Stimulated activated CD8-positive, alpha-beta memory T cell treated with anti-CD3 and anti-CD28 coated beads, Interleukin-2, amount 100 ng/mL, for 48 hours (primary cell): ENCODE measurements around the gene TESMIN.

Experiments
- DNase-seq, 2 donors: peaks; one replicate each; pipeline ENCODE4 v3.0.0-alpha.2; 2020; ENCODE audit warnings: low read depth in 2 of 2

Gene TESMIN, protein sequence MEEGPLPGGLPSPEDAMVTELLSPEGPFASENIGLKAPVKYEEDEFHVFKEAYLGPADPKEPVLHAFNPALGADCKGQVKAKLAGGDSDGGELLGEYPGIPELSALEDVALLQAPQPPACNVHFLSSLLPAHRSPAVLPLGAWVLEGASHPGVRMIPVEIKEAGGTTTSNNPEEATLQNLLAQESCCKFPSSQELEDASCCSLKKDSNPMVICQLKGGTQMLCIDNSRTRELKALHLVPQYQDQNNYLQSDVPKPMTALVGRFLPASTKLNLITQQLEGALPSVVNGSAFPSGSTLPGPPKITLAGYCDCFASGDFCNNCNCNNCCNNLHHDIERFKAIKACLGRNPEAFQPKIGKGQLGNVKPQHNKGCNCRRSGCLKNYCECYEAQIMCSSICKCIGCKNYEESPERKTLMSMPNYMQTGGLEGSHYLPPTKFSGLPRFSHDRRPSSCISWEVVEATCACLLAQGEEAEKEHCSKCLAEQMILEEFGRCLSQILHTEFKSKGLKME

DNA sequence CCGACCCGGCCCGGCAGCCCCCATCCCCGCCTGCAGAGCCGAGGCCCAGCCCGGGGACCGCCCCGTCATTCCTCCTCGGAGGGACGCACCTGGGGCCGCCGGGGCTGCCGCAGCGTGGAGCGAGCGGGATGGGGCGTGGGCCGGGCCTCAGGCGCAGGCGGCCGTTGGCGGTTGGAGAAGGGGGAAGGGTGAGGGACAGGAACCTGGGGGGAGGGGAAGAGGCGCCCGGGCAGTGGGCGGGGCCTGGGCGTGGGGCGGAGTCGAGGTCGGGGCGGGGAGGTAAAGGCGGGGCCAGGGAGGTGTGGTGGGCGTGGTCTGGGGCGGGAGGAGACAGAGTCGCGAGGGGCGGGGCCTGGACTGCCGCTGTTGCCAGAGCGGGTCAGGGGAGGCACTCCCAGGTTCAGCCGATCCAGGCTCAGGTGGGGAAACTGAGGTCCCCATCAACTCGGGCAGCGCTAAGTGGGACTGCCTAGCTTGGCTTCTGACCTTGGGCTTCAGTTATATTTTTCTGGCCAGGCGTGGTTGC, at the start of gene TESMIN:
Gene TESMIN, minus strand, starts transcription at position 190 of the 526 bp plus-strand sequence. CDS start 860 bp downstream, outside the sequence.
- DNase-seq = peak; percentile 90 to 91

DNA sequence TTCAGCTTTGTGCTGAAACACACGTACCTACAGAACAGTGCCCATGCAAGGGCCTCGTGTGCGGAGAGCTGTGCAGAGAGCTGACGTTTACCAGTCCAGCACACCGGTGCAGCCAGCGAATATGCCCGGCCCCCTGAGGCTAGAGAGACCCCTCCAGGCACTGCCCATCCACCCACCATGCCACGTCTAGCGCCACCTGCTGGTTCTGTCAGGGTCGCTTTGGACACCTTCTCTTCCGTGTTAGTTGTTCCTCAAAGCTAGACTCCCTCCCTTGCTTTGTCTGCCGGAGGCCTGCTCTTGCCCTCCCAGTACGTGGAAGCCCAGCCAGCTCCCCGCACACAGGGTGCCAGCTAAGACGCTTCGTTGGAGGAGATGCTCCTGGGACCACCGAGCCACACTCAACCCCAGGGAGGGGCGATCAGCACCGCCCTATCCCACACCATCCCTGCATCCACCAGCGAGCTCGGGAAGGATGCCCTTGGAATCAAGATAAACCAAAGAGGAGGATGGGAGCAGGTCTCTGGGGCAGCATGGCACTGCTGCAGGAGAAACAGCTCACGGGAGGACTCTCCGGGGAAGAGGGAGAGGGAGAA, 47.0 kb upstream of the TESMIN start:
- DNase-seq = peak; percentile 19 to 34

DNA sequence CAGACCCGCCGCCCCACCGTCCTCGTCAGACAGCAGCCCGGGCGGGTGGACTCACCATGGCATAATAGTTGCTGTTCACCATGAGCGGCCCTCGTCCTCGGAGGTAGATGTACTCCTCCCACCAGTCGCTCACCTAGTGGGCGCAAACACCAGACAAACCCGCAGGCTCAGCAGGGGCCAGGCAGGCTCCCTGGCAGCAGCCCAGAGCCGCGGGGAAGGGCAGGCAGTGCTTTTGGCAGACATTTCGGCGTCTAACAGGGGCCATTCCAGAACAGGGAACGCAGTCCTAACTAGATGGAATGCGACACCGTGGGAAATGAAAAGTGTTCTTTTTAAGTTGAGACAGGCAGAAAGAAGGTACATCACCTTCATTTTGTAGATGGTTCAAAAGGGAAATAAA, 45.5 kb upstream of the TESMIN start:
- DNase-seq = no peak

DNA sequence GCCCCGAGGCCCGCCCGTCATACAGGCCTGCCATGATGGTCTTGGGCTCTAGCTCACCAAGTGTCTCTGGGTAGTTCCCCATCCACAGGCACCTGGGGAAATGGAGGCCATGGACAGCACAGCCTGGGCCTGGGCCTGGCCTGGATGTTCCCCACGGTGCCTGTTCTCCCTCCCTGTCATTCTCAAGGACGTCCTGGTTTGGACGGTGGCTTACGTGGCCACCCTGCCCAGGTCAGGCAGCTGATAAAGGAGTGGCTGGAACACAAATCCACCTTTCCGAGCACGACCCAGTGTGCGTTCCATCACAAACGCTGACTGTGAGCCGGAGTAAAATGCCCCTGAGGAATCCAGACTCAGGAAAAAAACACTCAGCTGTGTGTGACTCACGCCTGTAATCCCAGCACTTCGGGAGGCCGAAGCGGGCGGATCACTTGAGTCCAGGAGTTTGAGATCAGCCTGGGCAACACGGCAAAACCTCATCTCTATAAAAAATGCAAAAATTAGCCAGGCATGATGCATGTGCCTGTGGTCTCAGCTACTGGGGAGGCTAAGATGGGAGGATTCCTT, 41.2 kb upstream of the TESMIN start:
- DNase-seq = no peak

DNA sequence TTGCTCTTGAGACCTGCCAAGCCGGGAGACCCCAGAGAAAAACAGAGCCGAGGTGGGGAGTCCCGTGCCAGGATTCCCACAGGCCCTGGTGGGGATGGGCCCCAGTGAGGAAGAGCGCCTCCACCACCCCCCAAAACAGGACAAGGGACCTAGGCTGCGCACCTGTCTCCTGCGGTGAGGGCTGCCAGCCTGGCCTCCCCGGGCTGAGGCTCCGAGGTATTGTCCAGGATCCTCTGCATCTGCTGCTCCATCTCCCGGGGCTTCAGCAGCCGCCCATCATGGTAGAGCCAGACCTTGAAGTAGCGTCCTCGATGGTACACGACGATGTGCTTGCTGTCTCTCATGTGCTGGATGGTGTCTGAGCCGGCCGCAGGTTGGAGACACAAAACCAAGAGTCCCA, 33.3 kb upstream of the TESMIN start:
- DNase-seq = no peak

DNA sequence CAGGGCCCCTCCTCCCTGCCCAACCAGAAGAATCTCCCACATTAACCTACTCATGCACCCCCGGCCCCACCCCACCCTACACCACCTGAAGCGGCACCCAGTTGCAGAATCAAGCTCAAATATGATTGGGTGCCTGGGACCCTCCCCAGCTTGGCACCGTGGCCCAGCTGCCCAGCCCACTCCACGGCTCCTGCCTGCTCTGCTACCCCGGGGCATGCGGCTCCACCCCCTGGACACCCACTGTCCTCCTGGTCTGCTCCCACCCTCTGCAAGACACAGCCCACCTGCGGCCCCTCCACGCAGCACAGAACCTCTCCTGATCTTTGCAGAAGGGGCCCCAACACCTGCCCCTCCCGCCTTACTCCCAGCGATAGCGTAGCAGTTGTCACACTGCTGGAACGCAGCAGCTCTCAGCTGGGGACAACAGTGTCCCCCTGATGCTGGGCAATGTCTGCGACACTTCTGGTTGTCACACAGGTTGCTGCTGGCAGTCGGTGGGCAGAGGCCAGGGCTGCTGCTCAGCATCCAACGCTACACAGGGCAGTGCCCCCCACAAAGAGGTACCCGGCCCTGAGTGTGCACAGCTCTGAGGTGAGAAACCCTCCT, 32.0 kb upstream of the TESMIN start:
- no peak for DNase-seq

DNA sequence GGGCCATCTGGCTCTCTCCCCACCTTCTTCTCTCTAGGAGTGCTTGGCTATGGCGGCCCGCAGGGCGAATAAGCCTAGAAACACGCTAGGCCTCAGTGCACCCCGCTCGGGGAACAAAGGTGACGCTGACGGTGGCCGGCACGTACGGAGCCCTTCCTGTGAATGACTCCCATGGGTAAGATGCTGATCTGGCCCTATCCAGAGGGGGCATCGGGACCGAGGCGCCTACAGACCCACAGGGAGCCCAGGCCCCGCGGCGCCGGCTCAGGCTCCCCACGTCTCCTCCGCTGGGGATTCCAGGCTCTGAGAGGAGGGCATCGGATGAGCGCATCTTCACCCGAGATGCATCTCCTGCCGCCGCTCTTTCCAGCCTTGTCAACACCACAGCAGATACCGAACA, 31.4 kb upstream of the TESMIN start:
- no peak for DNase-seq

DNA sequence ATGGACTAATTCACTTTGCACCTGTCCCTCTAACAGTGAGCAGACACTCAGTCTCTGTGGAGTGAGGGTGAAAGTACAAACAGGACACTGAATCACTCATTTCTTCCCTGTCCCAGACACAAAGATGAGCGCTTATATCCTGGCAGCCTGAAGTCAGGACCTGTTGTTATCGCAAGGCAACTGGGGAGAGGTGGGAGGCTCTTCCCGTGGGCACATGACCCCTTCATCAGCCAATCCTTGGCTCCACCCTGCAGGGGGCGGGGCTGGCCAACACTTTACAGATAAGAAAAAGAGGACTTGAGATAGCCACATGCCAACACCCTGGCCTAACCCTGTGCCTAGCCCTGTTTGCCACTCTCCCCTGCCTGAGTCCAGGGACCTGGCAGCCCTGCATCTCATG, 29.5 kb upstream of the TESMIN start:
- no peak for DNase-seq

DNA sequence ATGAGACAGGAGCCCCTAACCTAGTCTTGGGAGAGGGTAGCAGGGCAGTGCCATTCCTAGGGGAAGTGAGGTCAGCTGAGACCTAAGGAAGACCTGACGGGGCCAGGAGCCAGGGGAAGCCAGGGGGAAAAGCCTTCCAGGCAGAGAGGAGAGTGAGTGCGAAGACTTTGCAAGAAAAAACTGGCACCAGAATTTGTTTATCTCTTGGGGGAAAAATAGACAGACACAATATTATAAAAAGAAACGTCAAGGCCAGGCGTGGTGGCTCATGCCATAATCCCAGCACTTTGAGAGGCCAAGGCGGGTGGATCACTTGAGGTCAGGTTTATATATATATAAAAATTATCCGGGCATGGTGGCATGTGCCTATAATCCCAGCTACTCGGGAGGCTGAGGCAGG, 26.9 kb upstream of the TESMIN start:
- no peak for DNase-seq

DNA sequence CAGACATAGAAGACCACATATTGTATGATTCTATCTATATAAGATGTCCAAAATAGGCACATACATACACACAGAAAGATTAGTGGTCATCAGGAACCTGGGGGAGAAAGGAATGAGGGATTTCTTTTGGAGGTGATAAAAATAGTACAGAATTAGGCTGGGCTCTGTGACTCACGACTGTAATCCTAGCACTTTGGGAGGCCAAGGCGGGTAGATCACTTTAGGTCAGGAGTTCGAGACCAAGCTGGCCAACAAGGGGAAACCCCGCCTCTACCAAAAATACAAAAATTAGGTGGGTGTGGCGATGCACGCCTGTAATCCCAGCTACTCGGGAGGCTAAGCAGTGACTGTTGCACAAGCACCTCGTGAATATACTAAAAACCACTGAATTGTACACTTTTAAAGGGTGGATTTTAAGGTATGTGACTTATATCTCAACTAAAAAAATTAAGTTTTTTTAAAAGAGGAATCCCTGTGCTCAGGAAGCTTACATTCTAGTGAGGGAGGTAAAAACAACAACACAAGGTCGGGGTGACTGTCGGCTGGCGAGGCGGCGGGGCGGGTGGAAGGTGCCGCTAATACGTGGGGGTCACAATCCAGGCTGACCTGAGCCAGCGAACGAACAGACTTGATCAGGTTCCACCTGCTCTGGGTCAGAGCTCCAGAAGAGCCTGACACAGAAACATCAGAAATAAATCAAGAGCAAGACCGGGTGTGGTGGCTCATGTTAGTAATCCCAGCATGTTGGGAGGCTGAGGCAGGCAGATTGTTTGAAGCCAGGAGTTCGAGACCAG, 25.3 kb upstream of the TESMIN start:
- no peak for DNase-seq

DNA sequence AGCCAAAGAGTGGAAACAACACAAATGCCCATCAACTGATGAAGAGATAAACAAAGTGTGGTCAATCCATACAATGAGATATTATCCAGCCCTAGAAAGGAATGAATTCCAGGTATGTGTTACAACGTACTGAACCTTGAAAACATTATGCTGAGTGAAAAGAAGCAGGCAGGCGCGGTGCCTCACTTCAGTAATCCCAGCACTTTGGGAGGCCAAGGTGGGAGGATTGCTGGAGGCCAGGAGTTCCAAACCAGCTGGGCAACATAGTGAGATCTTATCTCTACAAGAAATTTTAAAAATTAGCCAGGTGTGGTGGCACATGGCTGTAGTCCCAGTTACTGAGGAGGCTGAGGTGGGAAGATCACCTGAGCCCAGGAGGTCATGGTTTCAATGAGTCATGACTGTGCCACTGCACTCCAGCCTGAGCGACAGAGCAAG, 24.6 kb upstream of the TESMIN start:
- no peak for DNase-seq

DNA sequence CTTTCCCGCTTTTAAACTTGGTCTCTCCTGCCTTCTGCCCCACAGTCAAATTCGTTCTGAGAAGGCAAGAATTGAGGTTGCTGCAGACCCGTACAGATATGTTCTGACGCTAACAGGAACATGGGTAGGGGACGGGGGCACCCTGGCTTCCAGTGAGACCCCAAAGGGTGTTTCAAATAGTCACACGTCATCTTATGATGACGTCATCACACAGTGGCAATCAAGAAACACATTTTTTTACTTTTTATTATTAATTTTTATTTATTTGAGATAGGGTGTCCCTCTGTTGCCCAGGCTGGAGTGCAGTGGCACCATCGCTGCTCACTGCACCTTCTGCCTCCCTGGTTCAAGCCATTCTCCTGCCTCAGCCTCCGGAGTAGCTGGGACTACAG, 22.9 kb upstream of the TESMIN start:
- no peak for DNase-seq

DNA sequence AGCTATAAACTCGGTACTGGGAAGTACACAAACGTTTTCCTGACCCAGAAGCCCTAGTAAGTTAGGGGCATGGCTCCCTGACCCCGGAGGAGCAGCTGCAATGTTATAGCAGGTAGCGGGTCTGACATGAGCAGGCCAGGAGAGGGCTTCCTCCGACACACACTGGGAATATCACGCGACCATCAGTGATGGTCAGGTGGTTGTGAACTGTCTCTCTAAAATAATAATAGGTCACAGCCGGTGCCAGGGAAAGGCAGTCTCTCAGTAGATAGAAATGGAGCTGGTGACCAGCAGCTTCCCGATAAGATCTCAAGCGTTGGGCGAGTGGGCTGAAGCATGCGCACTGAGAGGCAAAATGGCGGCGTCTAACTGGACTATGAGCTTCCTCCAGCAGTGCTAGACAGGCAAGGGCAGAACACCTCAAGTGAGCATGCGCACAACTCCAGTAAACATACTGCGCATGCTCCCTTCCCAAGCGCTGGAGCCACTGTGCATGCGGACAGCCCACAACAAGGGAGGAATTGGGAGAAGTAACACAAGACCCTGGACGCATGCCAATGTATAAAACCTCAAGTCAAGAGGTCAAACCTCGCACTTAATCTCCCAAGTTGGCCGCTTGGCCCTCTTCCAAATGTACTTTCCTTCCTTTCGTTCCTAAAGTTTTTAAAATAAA, 22.3 kb upstream of the TESMIN start:
- DNase-seq = no peak

DNA sequence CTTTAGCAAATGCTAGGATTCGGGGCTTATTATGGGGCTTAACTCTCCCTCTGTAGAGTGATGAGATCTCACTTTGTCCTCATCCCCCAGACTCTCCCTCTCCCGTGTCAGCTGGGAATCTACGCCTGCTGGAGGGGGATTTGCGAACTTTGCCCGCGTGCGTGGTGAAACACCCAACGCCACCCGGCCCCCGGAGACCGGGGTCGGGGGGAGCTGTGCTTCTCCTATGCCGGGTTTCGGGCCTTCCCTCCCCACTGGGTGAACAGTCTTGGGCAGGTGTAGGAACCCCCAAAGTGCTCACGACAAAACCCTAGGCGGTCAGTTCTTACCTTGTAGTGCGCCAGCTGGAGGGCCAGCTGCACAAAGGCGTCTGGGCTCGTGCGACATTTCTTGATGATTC, 21.6 kb upstream of the TESMIN start:
- no peak for DNase-seq

DNA sequence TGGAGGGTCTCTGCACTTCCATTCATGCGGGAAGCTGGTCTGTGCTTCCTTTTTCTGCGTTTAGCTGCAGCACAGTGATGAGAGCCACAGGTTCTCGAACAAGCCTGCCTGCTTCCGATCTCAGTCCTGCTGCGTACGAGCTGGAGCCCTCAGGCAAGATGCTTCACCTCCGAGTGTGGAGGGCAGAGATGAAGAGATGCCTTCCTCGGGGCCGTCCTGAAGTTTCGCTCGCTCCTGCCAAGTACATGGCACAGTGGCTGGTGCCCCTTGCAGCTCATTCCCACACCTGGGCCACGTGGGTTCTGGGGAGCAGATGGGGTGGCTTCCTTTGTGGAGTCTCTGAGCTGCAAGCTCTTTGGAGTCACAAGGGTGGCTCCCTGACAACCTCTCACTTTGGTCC, 19.5 kb upstream of the TESMIN start:
- no peak for DNase-seq

DNA sequence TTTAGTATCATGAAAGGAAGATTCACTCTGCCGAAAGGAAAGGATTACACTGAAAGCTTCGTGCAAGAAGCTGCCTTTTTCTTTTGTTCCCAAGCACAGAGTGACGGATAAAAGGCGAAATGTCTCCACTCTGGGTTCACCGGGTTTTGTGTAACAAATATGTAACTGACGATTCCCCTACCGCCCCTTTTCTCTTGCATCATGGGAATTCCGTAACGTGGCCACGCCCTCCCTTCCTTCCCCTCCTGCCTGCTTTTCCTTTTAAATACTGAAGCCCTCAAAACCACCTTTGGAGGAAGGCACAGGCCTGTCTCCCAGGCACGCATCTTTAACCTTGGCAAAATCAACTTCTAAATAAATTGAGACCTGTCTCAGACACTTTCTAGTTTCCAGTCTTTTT, 16.4 kb upstream of the TESMIN start:
- no peak for DNase-seq

DNA sequence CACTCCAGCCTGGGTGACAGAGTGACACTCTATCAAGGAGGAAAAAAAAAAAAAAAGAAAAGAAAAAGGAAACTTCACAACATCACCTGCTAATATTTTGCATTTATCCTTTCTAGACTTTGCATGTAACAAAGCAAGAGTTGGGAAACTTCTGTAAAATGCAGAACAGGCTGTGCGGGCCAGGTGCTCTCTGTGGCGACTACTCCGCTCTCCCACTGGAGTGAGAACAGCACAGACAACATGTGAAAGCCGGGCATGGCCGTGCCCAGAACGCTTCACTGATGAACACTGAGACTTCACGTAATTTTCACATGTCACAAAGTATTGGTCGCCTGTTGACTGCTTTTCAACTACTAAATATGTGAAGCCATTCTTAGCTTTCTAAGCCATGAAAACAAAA, 15.5 kb upstream of the TESMIN start:
- no peak for DNase-seq

DNA sequence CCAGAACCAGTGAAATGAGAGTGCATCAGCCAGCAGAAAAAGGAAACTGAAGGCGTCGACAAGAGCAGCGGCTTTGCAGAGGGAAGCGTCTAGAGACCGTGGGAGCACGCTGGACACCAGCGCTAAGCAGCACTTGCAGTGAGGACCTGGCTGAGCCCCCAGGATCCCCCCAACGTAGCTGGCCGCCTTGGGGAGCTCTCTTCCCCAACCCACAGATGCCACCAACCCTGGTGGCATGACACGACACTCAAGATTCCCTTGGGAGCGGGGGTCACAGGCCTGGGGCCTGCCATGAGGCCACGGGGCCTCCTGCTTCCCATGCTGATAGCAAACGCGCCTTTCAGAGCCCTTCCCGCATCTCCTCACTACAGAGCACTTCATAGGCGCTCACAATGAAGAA, 13.4 kb upstream of the TESMIN start:
- DNase-seq = no peak

DNA sequence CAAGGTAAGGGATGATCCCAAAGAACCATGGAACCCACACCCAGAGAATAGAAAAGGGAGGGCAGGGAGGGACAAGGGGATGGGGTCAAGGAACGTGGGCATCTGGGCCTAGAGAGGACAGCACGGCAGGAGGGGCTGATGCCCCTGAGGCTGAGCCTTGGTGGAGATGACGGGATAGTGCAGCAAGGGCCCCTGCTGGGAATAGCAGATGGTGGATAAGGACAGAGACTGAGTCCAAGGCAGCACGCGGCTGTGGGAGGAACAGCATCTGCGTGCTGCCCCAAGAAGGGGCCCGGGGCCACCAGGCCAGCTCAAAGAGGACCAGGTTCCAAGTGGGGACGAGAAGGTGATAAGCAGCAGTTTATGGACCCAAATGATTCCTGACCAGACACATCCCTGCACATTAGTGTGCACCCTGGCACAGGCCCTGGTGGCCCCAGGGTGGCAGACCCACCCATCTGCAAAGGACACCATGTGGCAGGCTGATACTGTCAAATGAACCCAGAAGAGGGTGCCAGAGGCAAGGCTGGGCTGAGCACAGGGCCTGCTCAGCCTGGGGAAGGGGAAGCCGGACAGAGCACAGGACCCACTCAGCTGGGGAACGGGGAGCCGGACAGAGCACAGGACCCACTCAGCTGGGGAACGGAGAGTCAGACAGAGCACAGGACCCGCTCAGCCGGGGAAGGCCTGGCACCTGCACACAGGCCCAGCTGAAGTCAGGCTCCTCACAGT, 12.8 kb upstream of the TESMIN start:
- no peak for DNase-seq

DNA sequence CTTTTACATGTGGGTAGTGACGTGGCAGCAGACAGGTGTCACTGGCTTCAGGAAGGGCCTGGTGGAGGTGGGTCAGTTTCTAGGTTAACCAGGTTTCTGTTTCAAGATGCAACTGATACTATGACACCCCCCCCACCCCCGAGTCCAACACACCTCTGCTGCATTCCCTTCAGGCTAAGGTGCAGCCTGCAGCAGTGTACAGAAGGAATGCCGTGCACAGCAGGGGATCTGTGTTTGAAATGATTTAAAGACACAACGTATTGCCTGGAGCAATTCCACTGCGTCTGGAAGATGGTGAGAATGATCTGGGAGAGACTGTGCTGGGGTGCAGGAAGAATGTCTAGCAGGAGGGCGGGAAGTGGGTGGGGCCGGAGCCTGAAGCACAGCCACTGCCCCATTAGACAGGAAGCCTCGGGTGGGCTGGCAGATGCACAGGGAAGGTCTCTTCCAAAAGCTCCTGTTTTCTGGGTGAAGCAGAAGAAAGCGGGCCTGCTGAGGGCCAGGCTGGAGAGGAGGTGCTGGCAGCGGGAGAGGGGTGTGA, 11.9 kb upstream of the TESMIN start:
- DNase-seq = no peak
